DMS114 treated with DMSO at 0.1 percent for 48 hours (cell line): ENCODE data around the gene WWC2.

ENCODE experiments used
- DNase-seq: peaks from one replicate; lab custom pipeline; 2025; ENCODE audit not compliant: unreplicated experiment; lab: John Stamatoyannopoulos, UW

Gene WWC2

GRCh38 chr4:183098723-183099536 is at the start of gene WWC2:
TSS of gene WWC2 (plus strand) at chr4:183099257. CDS start at chr4:183099492, 235 bp downstream.
- DNase-seq = peak; percentile 60

DNA sequence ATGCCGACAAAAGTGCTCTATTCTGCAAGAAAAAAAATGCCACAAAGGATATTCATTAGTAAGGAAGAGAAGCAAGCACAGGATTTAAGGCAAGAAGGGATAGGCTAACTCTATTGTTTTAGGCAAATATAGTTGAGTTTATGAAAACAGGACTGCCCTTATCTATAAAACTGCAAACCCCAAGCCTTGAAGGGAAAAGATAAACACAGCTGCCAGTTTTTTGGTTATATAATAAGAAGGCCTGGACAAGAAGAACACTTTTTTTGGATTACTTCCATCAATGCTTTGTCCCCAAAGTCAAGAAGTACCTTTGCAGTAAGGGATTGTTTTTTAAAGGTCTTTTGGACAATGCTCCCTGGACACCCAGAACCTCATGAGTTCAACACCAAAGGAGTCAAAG is 45.4 kb upstream of the WWC2 start:
- no peak for DNase-seq

GRCh38 chr4:183057255-183057654 is 41.8 kb upstream of the WWC2 start:
- no peak for DNase-seq

- no peak for DNase-seq
These were observed 39.3 kb upstream of the WWC2 start for GRCh38 chr4:183059797-183060196.

GRCh38 chr4:183068502-183068901 is 30.6 kb upstream of the WWC2 start:
- DNase-seq = no peak

GRCh38 chr4:183071222-183071621 is 27.8 kb upstream of the WWC2 start:
- DNase-seq = no peak

DNA sequence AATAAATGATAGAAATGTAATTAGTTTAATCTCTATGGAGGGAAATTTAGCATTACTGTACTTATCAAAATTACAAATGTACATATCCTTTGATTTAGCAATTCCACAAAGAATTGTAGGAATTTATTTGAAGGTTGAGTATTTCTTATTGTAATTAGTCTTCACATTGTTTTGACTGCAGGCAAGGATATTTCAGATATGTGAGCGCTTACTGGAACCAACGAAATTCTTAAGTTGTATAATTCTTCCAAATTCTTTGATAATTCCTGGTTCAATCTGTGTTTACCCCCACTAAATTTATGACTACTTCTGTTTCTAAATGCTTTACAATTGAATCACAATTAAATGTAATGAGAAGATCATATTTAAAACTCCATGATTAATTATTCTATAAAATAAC is 26.9 kb upstream of the WWC2 start:
- DNase-seq = no peak

- DNase-seq = no peak
These were observed 25.3 kb upstream of the WWC2 start for GRCh38 chr4:183073838-183074145.

DNA sequence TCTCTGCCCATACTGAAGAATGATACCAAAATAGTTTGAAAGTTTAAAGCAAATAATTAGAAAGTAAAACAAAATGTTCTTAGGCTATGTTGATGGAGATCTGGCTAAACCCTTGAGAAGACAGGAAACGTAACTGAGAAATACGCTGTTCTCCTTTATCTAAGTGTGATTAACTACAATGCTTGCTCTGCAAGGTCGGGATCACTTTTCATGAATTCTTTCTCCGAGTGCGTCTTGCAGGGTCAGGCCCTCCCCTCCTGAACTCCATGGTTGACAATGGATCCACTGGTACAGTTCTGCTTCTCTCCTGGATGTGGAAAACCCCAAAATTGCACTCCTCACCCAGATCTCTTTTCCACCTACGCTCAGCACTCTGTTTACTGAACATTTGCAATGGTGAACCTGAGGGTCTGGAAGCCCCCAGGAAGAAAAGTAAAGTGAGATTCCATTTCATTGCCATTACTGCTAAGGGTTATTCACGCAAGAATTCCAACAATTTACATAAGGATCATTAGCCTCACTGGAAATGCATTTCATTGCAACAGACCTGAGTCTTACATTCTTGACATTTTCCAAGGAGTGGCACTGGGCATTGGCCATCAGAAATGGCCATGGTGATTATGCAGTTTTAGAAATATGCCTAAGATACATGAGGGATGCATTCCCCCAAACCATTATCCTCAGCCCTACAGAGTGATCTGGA is 24.6 kb upstream of the WWC2 start:
- DNase-seq = no peak

DNA sequence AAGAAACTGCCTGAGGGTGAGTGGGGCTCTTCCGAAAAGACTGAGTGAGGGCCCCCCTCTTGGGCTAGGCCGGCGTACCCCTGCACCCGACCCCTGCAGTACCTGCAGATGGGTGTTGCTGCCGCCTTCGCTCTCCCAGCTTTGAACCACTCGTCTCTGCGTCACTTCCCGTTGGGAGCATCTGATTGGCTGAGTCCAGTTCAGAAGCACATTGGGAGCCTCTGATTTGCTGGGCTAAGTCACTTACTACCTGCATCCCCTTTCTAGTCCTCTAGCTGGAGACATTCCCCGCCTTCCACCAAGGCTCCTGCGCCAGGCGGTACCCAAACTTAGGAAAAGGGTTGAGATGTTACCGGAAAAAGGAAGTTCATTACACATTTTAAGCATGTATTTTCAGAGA is 20.4 kb upstream of the WWC2 start:
- no peak for DNase-seq

DNA sequence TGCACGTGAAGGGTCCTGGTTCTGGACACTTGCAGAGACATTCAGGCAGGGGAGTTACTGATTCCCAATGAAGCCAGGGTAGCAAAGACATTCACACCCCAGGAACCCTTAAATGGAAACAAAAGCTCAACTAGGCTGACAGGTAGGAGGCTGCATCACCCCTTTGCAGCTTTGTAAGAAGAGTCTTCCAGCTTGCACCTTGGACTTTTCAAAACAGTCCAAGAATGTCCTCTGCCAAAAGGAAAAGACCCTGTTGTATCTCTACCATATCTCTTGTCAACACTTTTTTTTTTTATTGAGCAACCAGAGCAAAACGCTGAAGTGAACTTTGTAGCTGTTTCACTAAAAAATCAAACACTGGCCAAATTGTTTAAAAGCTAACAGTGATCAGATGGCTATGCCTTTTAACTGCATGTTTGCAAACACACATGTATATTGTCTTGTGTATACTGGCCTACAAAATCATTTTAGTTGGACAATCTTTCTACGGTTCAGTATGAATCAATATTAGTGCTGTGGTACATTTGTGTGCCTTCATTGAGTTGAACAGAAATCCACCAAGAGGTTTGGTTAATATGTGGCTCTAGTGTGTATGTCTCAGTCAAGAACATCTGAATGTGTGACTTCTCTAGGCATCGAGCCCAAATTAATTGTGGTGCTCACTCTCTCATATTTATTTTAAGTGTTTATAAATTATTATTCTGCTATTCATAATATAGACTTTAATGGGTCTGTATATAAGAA is 18.5 kb upstream of the WWC2 start:
- DNase-seq = no peak

- no peak for DNase-seq
These were observed 18.0 kb upstream of the WWC2 start for GRCh38 chr4:183081116-183081469.

DNA sequence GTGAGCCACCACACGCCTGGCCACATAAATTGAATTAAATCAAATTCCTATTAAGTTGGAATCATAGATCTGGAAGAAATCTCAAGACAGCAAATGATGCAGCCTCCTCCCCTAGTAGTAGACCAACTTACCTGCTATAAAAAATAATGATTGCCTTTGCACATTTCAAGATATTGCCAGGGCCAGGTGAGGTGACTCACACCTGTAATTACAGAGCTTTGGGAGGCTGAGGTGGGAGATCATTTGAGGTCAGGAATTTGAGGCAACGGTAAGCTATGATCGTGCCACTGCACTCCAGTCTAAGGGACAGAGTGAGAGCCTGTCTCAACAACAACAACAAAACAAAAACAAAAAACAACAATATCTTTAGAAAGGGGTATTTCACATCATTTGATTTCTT is 17.0 kb upstream of the WWC2 start:
- no peak for DNase-seq

GRCh38 chr4:183094393-183095198 is 4.5 kb upstream of the WWC2 start:
- no peak for DNase-seq

- DNase-seq = no peak
These were observed 3.9 kb upstream of the WWC2 start for GRCh38 chr4:183095199-183095512.

DNA sequence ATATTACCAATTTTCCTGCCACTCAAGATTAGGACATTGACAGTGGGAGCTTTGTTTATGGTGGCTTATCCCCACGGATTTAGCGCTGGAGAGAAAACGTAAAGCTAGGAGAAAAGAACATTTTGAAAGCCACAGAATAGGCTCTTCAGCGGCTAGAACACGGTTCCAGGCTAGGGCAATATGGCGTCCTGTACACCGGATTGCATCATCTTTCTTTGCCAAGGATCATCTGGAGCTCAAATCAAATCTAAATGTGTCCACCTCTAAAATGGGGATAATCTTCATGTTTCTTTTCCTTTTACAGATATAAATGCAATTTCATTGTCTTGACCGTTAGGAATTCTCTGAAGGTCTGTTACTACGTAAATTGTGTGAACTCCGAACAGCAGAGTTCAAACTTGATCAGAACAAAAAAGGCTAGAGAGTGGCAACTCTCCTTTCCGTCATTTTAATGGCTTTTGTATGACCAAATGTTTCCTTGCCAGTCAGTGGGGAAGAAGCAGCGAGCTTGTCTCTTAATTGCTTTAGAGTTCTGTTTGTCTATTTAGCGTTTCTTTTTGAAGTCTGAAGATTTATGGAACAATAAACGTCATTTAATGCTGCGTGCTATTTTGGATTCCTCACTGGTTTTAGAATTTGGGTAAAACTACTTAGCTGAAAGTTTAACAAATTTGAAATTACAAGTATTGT is 2.6 kb upstream of the WWC2 start:
- no peak for DNase-seq

DNA sequence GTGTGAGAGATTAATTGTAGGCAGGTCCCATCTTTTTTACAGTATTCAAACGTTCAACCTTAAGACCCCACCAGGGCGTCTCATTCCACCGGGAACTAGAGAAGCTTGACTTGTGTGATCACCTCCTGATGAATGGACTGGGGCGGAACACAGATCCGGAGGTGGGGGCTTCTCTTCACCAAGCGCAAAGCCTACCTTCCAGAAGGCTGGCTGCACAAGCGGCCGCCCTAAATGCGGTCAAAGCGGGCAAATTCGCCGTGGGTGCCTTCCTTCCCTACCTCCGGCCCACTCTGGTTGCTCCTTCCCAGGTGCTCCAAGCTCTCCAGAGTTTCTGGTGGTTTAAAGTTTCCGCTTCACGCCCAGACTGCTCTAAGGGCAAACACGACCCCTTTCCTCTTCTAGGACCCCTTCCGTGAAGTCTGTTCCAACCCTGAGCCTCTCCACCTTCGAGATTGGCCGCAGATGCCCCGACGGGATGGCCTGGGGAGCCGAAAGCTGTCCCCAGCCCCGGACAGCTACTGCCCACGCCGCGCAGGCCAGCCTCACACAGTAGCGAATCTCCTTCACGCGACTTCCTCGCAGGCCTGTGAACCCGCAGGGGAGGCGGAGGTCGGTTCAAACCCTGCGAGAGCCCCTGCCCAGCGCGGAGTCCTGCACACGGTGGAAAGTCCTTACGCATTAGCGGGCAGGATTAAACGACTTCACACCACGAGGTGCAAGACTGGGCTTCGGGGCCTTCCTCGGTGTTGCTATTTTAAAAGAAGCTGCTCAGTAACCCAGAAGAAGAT is 1.6 kb upstream of the WWC2 start:
- no peak for DNase-seq

DNA sequence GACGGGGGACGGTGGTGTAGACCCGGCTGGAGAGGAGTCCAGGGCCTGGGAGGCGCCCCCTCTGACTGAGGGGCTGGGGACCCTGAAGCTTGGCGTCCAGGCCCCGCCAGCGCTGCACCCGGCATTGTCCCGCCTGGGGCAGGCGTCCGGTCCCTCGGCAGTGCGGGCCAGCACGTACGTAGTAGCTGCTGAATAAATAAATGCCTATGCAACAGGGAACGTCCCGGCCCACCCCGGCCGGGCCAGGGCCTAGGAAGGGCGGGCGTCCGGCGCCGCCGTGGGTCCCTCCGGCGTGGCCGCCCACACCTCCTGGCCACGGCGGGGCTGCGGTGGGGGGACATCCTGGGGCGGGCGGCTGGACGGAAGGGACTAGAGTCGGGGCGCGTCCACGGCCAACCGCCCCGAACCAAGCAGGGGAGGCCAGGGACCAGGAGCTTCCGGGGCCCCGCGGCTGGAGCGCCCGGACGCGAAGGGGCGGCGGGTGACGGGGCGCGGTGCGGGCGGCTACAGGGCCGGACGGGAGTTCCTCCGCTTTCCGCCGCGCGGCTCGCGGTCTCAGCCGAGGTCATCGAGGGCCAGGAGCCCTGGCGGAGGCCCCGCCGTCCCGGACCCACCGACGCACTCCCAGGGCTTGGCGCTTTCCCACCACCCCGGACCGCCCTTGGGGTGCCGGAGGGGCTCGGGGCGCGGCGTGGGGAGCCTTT is 886 bp upstream of the WWC2 start:
- DNase-seq = no peak

DNA sequence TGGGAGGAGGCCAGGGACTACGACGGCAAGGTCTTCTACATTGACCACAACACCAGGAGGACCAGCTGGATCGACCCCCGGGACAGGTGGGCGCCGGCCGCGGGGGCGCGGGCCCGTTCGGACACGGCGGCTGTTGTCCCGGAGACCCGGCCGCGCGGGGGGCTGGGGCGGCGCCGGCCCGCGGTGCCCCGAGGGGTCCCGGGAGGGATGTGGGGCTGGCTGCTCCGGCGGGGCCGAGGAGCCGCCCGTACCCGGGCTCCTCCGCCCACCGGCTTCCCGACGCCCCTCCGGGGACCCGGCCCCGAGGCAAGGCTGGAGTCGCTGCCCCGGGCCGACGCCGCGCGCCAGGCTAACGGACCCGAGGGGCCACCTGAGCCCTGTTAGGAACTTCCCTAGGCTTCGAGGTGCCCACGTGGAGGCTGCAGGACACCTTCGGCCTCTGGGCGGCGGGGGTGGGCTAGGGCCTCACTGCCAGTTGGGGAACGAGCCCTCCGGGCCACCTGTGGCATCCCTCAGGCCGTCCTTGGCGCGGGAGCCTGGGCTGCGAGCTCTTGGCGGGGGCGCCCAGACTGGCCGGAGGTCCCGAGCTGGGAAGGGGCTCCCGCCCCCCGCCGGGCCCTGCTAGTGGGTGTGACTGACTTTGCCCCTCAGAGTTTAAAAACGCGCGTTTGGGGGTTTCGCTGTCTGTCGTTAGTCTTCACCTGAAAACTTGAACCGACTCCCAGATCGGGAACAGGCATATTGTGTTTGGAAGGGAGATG is 660 bp downstream of the WWC2 start:
- DNase-seq = no peak
